ENCODE results near the gene KIF19.

The KIF19 gene

DNA sequence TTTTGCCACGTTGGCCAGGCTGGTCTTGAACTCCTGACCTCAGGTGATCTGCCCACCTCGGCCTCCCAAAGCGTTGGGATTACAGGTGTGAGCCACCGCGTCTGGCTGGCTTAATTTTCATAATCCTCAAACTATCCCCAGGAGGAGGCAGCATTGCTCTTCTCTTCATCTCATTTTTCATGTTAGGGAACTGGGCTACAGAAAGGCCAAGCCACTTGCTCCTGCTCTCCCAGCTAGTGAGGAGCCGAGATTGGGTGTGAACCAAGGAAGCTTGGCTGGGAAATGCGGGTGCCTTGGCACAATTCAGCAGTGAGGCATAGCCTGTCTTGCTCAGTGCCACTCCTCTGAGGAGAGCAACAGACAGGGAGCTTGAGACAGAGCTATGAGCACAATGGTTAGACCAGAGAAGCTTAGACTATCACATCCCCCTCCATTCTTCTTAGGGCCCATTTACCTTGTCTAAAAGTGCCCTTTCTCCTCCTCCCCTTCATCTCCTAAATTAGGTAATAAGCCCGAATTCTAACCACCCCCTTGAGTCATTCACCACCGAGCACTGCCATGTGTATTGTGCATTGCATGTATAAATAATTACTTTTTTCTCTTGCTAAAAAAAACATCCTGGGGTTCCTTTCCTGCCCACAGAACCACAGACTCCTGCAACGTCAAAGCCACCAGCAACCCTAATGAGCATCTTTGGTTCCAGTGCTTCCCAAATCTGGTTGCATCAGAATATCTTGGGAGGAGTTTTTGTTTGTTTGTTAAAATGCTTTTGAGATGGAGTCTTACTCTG lies 20.0 kb upstream of the KIF19 start:
- DNase-seq (ENCODE audit: low read depth), result no peak

- DNase-seq (ENCODE audit: low read depth), result no peak
These were observed 17.8 kb upstream of the KIF19 start for GRCh38 chr17:74307984-74308773.

DNA sequence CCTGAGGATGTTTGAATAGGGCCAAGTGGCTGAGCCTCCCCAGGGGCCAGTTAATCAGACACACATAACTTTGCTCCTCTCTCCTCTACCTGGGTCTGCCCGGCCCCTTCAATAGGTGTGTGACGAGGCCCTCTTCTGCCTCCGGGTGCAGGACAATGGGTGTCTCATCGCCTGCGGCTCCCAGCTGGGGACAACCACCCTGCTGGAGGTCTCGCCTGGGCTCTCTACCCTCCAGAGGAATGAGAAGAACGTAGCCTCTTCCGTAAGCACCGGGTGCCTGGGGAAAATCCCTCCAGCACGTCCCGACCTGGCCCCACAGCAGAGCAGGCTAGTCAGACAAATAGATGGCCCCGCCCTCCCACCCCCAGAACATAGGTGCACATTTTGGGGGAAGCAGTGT lies 16.1 kb upstream of the KIF19 start:
- DNase-seq (ENCODE audit: low read depth), result no peak

- no peak for DNase-seq (ENCODE audit: low read depth)
These were observed 11.1 kb upstream of the KIF19 start for GRCh38 chr17:74314877-74315276.

GRCh38 chr17:74316220-74316619 lies 9.8 kb upstream of the KIF19 start:
- DNase-seq (ENCODE audit: low read depth), result no peak

GRCh38 chr17:74317071-74317470 lies 9.0 kb upstream of the KIF19 start:
- DNase-seq (ENCODE audit: low read depth), result no peak

- no peak for DNase-seq (ENCODE audit: low read depth)
These were observed 7.6 kb upstream of the KIF19 start for GRCh38 chr17:74318391-74318790.

DNA sequence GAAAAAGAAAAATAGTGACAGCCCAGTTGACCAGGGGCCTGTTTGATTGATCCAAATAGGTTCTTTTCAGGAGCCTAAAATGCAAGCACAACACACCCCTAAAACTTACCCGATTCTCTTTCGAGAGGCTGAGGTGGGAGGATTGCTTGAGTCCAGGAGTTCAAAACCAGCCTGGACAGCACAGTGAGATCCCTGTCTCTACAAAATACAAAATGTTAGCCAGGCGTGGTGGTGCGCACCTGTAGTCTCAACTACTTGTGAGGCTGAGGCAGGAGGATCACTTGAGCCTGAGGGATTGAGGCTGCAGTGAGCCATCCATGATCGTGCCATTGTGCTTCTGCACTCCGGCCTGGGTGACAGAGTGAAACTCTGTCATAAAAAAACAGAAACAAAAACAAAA lies 1.5 kb upstream of the KIF19 start:
- no peak for DNase-seq (ENCODE audit: low read depth)

DNA sequence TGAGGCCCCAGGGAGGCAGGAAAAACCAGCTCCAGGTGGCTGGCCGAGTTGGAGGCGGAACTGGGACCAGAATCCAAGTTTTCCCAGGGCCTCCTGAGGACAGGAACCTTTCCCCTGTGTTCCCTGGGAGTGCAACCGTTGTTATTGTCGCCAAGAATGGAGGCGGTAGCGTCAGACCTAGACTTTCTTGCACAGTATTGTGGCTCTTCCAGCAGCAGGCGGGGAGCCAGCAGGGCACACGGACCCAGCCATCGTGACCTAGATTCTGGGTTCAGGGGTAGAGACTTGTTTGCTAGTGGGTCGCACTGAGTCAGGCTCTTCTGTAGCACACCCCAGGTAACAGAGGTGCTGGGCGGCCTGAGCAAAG lies 667 bp upstream of the KIF19 start:
- no peak for DNase-seq (ENCODE audit: low read depth)

- no peak for DNase-seq (ENCODE audit: low read depth)
These were observed 480 bp downstream of the KIF19 start for GRCh38 chr17:74326506-74326905.

DNA sequence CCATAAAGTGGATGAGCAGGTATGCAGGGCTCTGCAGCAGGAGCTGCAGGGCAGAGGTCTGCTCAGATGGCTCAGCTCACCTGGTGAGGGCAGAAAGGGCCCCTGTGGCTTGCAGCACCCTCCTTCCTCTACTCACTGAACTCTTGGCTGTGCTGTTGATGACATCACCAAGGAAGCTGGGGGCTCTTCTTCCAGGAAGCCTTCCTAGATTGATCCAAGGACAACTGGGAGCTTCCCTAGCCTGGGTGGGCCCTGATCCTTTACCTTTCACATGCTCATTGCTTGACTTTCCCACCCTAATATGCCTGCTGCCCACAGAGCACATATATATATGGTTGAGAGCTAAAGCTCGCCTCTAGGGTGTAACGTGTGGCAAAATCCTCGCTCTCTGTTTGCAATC lies 2.5 kb downstream of the KIF19 start:
- DNase-seq (ENCODE audit: low read depth), result no peak

GRCh38 chr17:74329378-74329777 lies 3.4 kb downstream of the KIF19 start:
- no peak for DNase-seq (ENCODE audit: low read depth)

DNA sequence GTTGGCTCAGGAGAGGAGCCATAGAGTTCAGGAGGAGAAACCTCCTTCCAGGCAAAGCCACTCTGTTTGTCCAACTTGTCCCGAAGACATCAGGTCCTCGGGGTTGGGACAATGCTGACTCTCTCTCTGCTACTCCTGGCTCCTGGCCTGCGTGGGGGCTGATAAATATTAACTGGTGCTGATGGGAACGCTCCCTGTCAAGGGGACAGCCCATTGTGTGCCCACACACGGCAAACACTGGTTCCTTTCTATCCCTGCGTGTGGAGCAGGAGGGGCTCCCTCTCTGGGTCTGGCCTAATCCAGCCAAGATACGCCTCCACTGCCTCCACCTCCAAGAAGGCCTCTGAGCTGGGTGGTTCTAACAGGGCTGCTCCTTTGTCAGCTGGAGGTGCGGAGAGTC lies 4.4 kb downstream of the KIF19 start:
- no peak for DNase-seq (ENCODE audit: low read depth)

DNA sequence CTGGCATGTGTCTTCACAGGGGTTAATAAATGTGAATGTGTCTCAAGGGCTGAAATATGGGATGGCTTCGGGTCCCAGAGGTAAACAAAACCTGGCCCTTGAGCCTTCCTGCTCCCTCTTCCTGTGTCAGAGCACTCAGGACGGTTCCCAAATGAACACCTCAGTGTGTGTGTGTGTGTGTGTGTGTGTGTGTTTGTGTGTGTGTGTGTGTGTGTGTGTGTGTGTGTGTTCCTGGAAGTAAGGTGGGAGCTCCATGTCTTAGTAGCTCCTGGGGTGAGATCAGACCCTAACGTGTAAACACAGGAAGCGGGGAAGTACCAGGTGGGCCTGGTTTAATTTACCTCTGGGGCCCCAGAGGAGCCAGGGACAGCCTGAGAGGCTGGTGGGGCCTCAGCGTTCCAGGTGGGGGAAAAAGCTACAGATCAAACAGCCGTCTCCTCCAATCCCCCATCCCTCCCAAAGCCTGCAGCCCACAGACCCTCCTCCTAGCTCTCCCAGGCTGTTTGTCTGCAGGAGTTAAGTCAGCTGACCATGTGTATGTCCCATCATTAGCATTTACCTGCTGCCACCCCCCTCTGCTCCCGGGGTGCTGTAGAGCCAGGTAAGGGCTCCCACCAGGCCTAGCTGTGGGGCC lies 6.1 kb downstream of the KIF19 start:
- no peak for DNase-seq (ENCODE audit: low read depth)

DNA sequence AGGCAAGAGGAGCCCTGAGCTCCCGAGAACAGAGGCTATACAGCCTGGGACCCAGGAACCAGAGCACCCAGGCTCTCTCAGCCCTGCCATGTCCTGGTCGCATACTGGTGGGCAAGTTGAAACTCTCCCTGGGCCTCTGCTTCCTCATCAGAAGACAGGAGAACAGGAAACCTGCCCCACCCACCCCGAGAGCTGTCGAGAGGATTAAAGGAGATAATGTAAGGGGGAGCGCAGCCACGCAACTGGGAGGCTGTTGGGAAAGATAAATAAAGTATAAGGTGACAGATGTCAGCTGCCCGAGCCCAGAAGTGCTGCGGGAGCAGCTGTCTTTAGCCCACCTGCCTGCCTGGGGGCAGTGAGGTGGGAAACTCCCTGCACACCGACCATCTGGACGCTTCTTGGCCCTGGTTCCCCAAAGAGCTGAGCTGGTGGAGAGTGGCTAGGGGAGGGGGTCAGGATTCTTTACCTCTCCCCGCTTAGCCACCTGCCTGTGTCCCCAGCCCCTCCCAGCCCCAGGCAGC lies 6.8 kb downstream of the KIF19 start:
- DNase-seq (ENCODE audit: low read depth), result no peak

DNA sequence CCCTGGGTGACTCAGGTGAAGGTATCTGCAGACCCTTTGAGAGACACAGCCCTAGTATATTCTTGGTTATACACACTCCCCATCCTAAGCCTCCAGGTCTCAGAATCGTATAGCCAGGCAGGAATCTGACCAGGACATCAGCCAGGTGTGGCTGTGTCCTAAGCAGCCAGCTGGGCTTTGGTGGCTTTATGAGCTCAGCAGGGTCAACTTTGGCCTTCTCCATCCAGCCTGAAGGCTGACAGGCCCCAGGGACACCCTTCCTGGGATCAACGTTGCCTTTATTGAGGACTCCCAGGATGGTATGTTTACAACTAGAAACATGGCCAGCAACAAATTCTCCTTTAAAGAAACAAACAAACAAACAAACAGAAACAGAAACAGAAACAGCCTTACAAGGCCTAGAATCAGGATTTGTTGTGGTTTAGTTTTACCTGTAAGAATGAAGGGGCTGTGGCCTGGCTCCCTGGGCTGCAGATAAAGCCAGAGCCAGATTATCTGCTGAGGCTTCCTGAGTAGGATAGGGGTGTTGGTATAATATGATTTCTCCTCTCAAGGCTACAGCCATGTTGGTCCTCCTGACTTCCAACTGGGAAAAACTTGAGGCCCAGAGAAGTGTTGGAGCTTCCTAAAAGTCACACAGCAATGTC lies 8.5 kb downstream of the KIF19 start:
- no peak for DNase-seq (ENCODE audit: low read depth)

- no peak for DNase-seq (ENCODE audit: low read depth)
These were observed 9.6 kb downstream of the KIF19 start for GRCh38 chr17:74335529-74336062.

DNA sequence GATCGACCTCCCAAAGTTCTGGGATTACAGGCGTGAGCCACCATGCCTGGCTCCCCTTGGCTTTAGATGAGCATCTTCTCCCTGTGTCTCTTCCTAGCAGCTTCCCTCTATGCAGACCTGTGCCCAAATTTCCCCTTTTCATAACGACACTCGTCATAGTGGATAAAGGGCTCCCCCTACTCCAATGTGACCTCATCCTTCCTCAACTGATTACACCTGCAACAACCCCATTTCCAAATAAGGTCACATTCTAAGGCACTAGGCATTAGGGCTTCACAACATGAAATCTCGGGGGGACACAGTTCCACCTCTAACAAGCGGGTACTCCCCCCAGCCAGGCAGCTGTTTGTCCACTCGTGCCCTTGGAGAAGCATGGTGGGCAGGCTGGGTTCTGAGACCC lies 10.3 kb downstream of the KIF19 start:
- no peak for DNase-seq (ENCODE audit: low read depth)

GRCh38 chr17:74337834-74338500 lies 11.9 kb downstream of the KIF19 start:
- no peak for DNase-seq (ENCODE audit: low read depth)

DNA sequence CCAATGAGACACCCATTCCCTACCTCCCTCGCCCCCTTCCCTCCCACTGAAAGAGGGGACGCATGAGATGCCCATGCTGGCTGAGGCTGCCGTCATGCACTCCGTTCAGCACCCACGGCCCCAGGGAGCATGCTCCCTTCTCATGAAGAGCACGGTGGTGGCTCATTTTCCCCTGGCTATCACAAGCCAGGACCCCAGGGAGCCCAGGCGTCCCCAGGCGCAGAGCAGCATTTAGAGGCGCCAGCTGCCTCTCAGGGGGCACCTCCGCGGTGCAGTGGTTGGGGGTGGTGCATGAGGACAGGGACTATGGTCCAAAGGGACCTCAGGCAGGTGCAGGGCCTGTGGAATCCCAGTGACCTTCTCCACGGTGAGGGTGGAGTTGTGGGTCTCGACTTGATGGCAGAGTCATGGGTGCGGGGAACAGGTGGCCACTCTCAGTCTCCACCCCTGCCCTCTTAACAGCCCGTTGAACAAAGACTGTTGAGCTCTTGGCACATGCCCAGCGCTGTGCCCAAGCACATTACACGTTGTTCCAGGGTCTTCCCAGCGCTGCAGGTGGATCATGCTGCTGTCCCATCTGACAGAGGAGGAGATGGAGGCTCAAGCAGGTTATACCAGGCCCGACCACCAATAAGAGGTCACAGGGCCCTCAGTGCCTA lies 13.6 kb downstream of the KIF19 start:
- DNase-seq (ENCODE audit: low read depth), result no peak

DNA sequence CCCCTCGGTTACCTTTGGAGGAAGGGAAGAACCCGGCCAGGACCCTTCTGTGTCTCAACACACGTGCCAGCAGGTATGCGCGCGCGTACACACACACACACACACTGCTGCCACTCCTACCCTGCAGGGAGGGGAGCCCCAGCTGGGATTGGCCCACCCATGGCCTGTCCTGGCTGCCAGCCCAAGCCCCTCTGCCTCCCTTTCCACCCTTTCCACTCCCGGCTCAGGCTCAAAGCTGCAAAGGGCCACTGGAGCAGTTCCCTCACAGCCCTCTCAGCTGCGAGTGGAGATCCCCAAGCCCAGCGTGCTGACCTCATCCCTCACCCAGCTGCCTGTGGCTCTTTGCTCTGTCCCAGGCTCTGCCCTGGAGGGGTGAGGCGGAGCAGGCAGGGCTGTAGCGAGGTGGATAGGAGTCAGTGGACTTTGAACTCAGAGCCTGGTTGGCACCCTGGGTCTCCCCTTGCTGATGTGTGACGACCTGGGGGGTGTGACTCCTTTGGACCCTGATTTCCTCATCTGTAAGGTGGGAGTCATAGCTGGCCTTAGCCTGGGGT lies 14.5 kb downstream of the KIF19 start:
- no peak for DNase-seq (ENCODE audit: low read depth)

All from GM04503 (cell line).